Panc1 (cell line): ENCODE measurements around the gene AGER. TPM values are rescaled to one million over a fixed set of nuclear protein-coding genes. Genes with fewer than 3 reads are reported as not detected.

Experiments used
- ATAC-seq: fragments of 200-7000 bp; cut with Tn5 transposase; 2 replicates; pipeline ENCODE4 v1.9.1; 2020; ENCODE audit warnings: mild to moderate bottlenecking, moderate library complexity
- BruUV-seq: library from RNA; stranded (reverse); fragments of 400-500 nt; replicated peaks from 2 replicates; lab custom pipeline; 2021; lab: Mats Ljungman, UMichigan
- CTCF ChIA-PET: fragments of 300-600 bp; sonication (Branson Sonifier 250); formaldehyde crosslinking; loops from one replicate; lab custom pipeline; 2022; ENCODE audit warnings: antibody characterized with exemption; lab: Charles Lee
- POLR2A ChIA-PET: fragments of 300-600 bp; sonication (Branson Sonifier 250); formaldehyde crosslinking; loops from one replicate; lab custom pipeline; 2022; ENCODE audit warnings: antibody characterized with exemption; lab: Charles Lee
- DNase-seq: peaks from one replicate; pipeline ENCODE4 v3.0.0-alpha.2; 2010; ENCODE audit warnings: low read depth, low spot score
- H3K27ac ChIP-seq: 2 replicates; pipeline ENCODE4 v1.5.1; 2011; ENCODE audit warnings: mild to moderate bottlenecking, low read length, inconsistent platforms
- H3K27me3 ChIP-seq: fragments of 200-500 bp; sonication (Bioruptor generic); 2 replicates; pipeline ENCODE4 v1.6.0; 2014; ENCODE audit warnings: low read length, inconsistent platforms; ENCODE audit not compliant: control insufficient read depth, insufficient read depth
- H3K36me3 ChIP-seq: fragments of 200-500 bp; sonication (Bioruptor generic); 2 replicates; pipeline ENCODE4 v1.5.1; 2014; ENCODE audit warnings: inconsistent platforms, mild to moderate bottlenecking, low read length, moderate library complexity; ENCODE audit not compliant: control insufficient read depth, insufficient read depth
- H3K4me1 ChIP-seq: 2 replicates; pipeline ENCODE4 v1.5.1; 2011; ENCODE audit warnings: inconsistent platforms, mild to moderate bottlenecking, low read length, moderate library complexity; ENCODE audit not compliant: control insufficient read depth, insufficient read depth
- H3K4me3 ChIP-seq, 2 experiments: 2 replicates each; pipeline ENCODE4 v1.5.1; 2011 to 2012; ENCODE audit warnings: low read depth in 2 of 2, low read length in 2 of 2, mild to moderate bottlenecking in 2 of 2, inconsistent platforms in 1 of 2, moderate library complexity in 1 of 2
- H3K9me3 ChIP-seq: fragments of 200-500 bp; sonication (Bioruptor generic); 2 replicates; pipeline ENCODE4 v1.5.1; 2014; ENCODE audit warnings: low read depth, mild to moderate bottlenecking, inconsistent platforms, low read length, moderate library complexity; ENCODE audit not compliant: control insufficient read depth, insufficient read depth
- POLR2AphosphoS5 ChIP-seq: IDR thresholded peaks from 2 replicates; pipeline ENCODE4 v1.6.1; 2012; ENCODE audit warnings: mild to moderate bottlenecking, low read depth, low read length, moderate library complexity
- TCF7L2 ChIP-seq: IDR thresholded peaks from 2 replicates; pipeline ENCODE4 v1.6.1; 2011; ENCODE audit warnings: mild to moderate bottlenecking, low read depth, low read length, inconsistent platforms
- in situ Hi-C: cut with HindIII; loops from 2 replicates; pipeline ENCODE4 v1.10.0; 2016; ENCODE audit warnings: low sequenced_read_pairs, low pct_unique_long_range_greater_than_20kb
- intact Hi-C: fragments of 100-400 bp; cut with micrococcal nuclease; formaldehyde crosslinking; loops from one replicate; pipeline ENCODE4 v1.10.0; 2022; ENCODE audit not compliant: unreplicated experiment
- total RNA-seq: library from RNA; stranded (reverse); gene quantifications from one replicate; pipeline ENCODE4 v1.2.1, GENCODE V29; 2021; ENCODE audit not compliant: unreplicated experiment
- TF ChIP-seq, protein P1 (sequence below), 2 experiments: IDR thresholded peaks; 2 replicates each; pipeline ENCODE4 v1.6.1; 2011 to 2012; ENCODE audit warnings: low read depth in 2 of 2, control low read depth in 1 of 2, low read length in 1 of 2, mild to moderate bottlenecking in 1 of 2, moderate library complexity in 1 of 2; ENCODE audit not compliant: insufficient read depth in 1 of 2
- TF ChIP-seq, protein P2 (sequence below): fragments of 450-650 bp; IDR thresholded peaks from 2 replicates; pipeline ENCODE4 v1.5.1; 2017; ENCODE audit warnings: mild to moderate bottlenecking

AGER gene
- total RNA-seq, 1 experiment from 2014 or later, result 3.7 TPM

DNA sequence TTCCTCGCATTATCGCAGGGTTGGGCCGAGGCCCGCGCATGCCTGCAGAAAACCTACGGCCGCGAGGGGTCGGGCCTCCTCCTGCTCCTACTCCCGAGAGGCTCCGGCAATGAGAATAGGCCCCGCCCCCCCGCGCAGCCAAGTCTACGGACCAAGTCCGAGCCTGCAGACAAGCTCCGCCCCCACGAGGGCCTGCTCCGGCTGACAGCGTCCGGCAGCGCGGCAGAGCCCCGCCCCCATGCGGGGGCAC is 11.5 kb upstream of the AGER start:
- in situ Hi-C loops (no loop called here), intact Hi-C loops (loop anchor here (10.0 kb wide), 1 partner anchor 81 kb away; no protein-coding TSS in a partner anchor)
- ATAC-seq (no peak), DNase-seq (peak; percentile 92)
- no peaks in the 10 kb centered on the region for H3K27me3 ChIP-seq
- BruUV-seq, result no TSS peak
- POLR2A ChIA-PET, result interaction anchor here (0.6 to 1.0 kb wide), 2 partner anchors 18 to 37 kb away, joined by 4 to 5 read pairs; no protein-coding TSS in a partner anchor
- peak overlapping the region; percentile 99; the same call in 1 of the 2 replicates for H3K27ac ChIP-seq
- CTCF ChIA-PET, result interaction anchor here (0.6 to 1.0 kb wide), 7 partner anchors 18 to 672 kb away, joined by 3 to 10 read pairs (median 6); partner anchors contain the start of gene ATF6B
- H3K36me3 ChIP-seq, result no peaks in the 10 kb centered on the region; the same call in 1 of the 2 replicates
- H3K4me1 ChIP-seq, result peaks cover 33% of the 10 kb centered on the region
- TF ChIP-seq, protein P1, sequence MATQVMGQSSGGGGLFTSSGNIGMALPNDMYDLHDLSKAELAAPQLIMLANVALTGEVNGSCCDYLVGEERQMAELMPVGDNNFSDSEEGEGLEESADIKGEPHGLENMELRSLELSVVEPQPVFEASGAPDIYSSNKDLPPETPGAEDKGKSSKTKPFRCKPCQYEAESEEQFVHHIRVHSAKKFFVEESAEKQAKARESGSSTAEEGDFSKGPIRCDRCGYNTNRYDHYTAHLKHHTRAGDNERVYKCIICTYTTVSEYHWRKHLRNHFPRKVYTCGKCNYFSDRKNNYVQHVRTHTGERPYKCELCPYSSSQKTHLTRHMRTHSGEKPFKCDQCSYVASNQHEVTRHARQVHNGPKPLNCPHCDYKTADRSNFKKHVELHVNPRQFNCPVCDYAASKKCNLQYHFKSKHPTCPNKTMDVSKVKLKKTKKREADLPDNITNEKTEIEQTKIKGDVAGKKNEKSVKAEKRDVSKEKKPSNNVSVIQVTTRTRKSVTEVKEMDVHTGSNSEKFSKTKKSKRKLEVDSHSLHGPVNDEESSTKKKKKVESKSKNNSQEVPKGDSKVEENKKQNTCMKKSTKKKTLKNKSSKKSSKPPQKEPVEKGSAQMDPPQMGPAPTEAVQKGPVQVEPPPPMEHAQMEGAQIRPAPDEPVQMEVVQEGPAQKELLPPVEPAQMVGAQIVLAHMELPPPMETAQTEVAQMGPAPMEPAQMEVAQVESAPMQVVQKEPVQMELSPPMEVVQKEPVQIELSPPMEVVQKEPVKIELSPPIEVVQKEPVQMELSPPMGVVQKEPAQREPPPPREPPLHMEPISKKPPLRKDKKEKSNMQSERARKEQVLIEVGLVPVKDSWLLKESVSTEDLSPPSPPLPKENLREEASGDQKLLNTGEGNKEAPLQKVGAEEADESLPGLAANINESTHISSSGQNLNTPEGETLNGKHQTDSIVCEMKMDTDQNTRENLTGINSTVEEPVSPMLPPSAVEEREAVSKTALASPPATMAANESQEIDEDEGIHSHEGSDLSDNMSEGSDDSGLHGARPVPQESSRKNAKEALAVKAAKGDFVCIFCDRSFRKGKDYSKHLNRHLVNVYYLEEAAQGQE (IDR thresholded peaks at IDR 0.05; ENCODE audit: insufficient read depth in 1 of 2, low read depth in 2 of 2, low read length in 1 of 2), result no peak; a peak in 1 of 4 replicates
- no peaks in the 10 kb centered on the region for H3K9me3 ChIP-seq
- peak overlapping the region; percentile 86 to 94; a peak in 3 of 4 replicates for H3K4me3 ChIP-seq

DNA sequence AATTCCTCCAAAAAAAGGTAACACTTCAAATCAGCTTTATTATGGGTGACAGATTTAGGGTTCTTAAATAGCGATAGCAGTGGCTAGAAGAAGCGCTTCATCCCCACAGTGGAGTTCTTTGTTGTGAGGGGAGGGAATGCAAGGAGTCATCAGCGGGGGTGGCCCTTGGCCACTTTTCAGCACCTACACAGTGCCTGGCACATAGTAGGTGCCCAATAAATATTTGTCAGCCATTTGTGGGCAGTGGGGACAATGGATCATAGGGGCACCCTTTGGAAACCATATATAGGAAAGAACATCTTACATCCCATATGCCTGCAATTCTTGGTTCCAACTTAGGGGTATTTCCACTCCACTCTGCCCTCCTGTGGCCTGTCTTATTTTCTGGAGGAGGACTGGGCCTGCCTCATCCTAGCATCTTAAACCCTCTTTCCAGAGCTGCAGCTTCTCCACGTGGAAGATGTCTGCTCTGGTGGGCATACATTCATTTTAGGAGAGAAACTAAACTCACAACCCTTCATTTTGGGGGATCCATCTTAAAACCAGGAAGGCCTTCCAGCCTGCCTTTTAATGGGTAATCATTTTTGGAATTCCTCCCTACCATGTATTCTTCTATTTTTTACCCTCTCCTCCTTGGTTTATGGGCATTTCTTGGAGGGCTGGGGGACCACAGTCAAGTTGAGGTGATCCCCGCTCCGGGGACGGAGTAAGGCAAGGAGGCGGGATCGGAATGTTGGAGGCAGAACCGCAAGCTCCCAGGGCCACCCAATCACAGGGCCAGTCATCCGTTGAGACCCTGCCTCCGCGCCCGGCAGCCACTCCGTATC is 11.0 kb upstream of the AGER start:
- TSS peak; percentile 99 for BruUV-seq
- in situ Hi-C loops, result no loop called here
- peak; percentile 60; the same call in 1 of the 2 replicates for TF ChIP-seq POLR2AphosphoS5
- TF ChIP-seq, protein P1 (IDR thresholded peaks at IDR 0.05; ENCODE audit: insufficient read depth in 1 of 2, low read depth in 2 of 2, low read length in 1 of 2), result 0 out of 4 replicates have a peak, but pooled peaks of 1 of the 2 experiments have one; percentile 16
- TF ChIP-seq, protein P2, sequence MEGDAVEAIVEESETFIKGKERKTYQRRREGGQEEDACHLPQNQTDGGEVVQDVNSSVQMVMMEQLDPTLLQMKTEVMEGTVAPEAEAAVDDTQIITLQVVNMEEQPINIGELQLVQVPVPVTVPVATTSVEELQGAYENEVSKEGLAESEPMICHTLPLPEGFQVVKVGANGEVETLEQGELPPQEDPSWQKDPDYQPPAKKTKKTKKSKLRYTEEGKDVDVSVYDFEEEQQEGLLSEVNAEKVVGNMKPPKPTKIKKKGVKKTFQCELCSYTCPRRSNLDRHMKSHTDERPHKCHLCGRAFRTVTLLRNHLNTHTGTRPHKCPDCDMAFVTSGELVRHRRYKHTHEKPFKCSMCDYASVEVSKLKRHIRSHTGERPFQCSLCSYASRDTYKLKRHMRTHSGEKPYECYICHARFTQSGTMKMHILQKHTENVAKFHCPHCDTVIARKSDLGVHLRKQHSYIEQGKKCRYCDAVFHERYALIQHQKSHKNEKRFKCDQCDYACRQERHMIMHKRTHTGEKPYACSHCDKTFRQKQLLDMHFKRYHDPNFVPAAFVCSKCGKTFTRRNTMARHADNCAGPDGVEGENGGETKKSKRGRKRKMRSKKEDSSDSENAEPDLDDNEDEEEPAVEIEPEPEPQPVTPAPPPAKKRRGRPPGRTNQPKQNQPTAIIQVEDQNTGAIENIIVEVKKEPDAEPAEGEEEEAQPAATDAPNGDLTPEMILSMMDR, result peak; percentile 78
- TF ChIP-seq TCF7L2, result no peak

More for the DNA sequence above, 11.0 kb upstream of the AGER start:
- ATAC-seq (peak; percentile 92), DNase-seq (no peak)
- Histone ChIP-seq H3K9me3 (no peaks in the 10 kb centered on the region), H3K4me1 (peaks cover 36% of the 10 kb centered on the region), H3K27me3 (no peaks in the 10 kb centered on the region), H3K4me3 (peak overlapping the region; percentile 47 to 84), H3K27ac (peak overlapping the region; percentile 99), H3K36me3 (no peaks in the 10 kb centered on the region; the same call in 1 of the 2 replicates)
- intact Hi-C loops, result loop anchor here (10.0 kb wide), 1 partner anchor 80 kb away; no protein-coding TSS in a partner anchor
- CTCF ChIA-PET, result interaction anchor here (0.6 to 1.0 kb wide), 5 partner anchors 9 to 76 kb away, joined by 3 to 10 read pairs (median 7); partner anchors contain the start of gene ATF6B
- POLR2A ChIA-PET, result interaction anchor here (0.6 to 1.0 kb wide), 2 partner anchors 17 to 43 kb away, joined by 4 to 5 read pairs; no protein-coding TSS in a partner anchor
